GM12874 (cell line): ENCODE data around the gene CCDC57.

Experiments
- CTCF ChIP-seq: IDR thresholded peaks from 2 replicates; pipeline ENCODE4 v1.5.1; 2011; ENCODE audit warnings: low read depth, mild to moderate bottlenecking, control low read depth, low read length, moderate library complexity; ENCODE audit not compliant: insufficient read depth

The CCDC57 gene

GRCh38 chr17:82171750-82172375, 40.8 kb downstream of the CCDC57 start:
- TF ChIP-seq CTCF, result no peak

- no peak for TF ChIP-seq CTCF
Observed at GRCh38 chr17:82170412-82170961, 42.2 kb downstream of the CCDC57 start.

GRCh38 chr17:82168568-82168967, 44.1 kb downstream of the CCDC57 start:
- no peak for TF ChIP-seq CTCF

- TF ChIP-seq CTCF, result no peak
Observed at GRCh38 chr17:82167028-82167427, 45.6 kb downstream of the CCDC57 start.

GRCh38 chr17:82164853-82165252, 47.8 kb downstream of the CCDC57 start:
- TF ChIP-seq CTCF, result no peak

GRCh38 chr17:82161216-82161615, 51.4 kb downstream of the CCDC57 start:
- no peak for TF ChIP-seq CTCF

GRCh38 chr17:82160075-82160474, 52.6 kb downstream of the CCDC57 start:
- no peak for TF ChIP-seq CTCF
